Caki2 (cell line): ENCODE measurements around the gene ATP8B1. TPM values are rescaled to one million over a fixed set of nuclear protein-coding genes. Genes with fewer than 3 reads are reported as not detected.

Source experiments
- DNase-seq: peaks from one replicate; pipeline ENCODE4 v3.0.0-alpha.2; 2015; ENCODE audit warnings: low read depth
- in situ Hi-C: cut with HindIII; loops from 2 replicates; pipeline ENCODE4 v1.10.0; 2016; ENCODE audit warnings: low sequenced_read_pairs, low pct_unique_long_range_greater_than_20kb, mixed read lengths
- total RNA-seq: library from RNA; depleted of rRNA; stranded (reverse); fragments of >200 nt; shearing (Covaris generic); gene quantifications from 2 replicates; pipeline ENCODE4 v1.2.3, GENCODE V29; 2014; ENCODE audit warnings: low replicate concordance

The ATP8B1 gene
- total RNA-seq, 1 experiment from 2014 or later: 4.9 TPM

DNA sequence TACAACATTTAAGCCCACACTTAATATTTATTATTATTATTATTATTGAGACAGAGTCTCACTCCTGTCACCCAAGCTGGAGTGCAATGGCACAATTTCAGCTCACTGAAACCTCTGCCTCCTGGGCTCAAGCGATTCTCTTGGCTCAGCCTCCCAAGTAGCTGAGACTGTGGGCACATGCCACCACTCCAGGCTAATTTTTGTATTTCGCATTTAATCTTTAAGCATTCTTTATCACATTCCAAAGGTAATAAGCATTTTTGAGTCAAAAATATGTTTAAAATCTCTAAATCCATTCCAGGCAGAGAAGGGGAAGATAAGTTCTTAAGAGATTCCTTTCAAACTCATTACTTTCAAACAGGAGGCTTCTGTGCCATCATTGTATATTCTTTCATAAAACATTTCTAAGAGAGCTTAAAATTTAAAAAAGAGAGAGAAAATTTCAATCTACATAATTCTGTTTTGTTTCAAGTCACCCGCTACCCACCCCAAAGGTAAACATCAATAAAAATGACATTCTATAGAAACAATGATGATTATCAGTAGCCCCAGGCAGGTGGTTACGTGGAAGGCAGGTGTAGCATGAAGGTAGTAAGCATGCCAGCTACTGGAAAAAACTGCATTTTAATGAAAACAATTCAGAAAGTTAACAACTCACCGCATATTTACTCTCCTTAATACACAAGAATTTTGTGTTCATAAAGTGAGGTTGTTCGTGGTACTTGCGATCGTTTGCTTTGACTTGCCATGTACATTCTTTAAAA lies 97.1 kb downstream of the ATP8B1 start:
- DNase-seq: no peak
- in situ Hi-C loops: no loop called here

DNA sequence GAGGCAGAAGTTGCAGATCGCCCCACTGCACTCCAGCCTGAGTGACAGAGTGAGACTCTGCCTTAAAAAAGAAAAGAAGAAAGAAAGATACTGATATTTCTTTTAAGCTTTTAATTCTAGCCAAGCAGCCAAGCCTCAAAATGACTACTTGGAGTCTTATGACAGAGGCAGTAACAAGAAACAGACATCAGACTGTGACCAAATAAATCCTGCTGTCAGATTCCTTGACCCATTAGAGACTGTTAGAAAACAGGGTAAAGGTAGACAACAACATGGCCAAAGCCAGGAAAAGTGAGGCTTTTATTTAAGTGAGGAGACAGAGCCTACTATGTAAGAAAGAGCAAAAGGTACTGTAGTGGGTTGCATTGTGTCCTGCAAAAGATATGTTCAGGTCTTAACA lies 98.1 kb downstream of the ATP8B1 start:
- in situ Hi-C loops: no loop called here
- DNase-seq: no peak

DNA sequence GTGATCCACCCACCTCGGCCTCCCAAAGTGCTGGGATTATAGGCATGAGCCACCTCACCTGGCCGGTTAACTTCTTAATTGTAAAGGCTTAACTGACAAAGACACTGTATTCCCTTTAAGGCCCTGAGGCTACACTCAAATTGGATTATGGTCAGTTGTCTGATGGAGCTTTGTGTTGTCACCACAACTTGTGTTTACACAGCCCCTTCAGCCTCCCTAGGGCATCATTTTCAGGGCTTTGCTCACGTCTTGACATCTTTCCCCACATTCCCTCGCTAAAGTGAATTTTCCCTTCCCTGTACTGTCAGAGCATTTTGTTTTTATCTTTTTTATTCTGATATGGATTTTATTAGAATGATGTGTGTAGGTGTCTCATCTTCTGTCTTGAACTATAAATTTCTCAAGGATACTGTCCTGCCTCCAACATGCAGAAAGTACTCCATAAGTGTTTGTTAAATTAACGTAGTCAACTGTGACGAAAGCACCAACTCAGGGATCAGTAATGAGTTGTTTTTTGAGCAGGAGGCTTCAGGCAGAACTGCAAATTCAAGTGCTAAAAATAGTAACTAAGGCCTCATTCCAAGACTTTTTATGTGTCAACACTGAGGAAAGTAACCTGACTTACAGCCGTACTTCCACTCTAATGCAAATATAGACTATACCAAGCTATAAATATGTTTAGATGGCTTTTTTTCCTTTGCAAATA lies 104.4 kb downstream of the ATP8B1 start:
- DNase-seq: no peak
- in situ Hi-C loops: no loop called here

DNA sequence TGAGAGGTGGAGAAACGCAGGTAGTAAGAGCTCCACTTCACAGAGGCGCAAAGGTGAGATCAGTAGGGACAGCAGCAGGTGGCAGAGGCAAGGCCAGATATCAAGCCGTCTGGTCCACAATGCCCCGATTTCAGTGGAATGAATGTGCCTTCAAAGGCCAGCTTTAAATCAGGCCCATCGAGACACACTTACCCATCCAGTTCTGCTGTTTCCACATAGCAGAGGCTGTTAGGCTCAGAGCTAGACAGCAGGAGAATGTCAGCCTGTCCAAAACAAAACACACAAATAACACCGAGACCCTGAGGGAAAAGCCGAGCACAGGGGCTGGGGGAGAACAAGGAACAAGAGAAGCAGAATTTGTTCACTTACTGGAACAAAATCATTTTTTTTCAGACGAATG lies 105.7 kb downstream of the ATP8B1 start:
- no peak for DNase-seq
- in situ Hi-C loops: no loop called here

DNA sequence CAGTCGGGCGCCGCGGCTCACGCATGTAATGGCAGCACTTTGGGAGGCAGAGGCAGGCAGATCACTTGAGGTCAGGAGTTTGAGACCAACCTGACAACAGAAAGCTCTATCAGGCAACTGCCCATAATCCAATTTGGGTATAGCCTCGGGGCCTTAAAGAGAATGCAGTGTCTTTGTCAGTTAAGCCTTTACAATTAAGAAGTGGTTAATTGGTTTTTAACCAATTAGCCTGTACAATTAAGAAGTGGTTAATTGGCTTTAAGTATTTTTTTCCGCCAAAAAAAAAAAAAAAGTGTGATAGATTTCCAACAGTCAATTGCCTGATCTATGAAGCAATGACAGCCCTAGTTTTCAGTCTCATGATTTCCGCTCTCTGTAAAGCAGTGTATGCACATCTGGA lies 106.8 kb downstream of the ATP8B1 start:
- in situ Hi-C loops: no loop called here
- DNase-seq: no peak

DNA sequence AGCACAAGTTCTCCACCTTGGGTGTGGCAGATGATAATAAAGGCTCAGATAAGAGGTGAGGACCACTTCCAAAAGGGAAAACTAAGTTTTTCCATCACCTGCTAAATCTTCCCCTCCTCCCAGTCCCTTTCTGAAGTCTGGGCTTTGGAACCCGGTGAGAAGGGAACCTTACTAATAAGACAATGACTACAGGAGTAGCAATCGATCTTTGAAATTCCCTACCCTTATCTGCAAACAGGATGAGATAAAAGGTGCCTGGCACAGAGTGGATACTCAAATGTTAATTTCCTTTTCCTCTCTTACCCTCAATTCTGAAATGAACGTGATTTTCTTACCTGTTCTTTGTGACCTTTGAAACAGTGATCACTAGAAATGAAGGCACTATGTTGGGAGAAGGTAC lies 111.8 kb downstream of the ATP8B1 start:
- no peak for DNase-seq
- in situ Hi-C loops: no loop called here

DNA sequence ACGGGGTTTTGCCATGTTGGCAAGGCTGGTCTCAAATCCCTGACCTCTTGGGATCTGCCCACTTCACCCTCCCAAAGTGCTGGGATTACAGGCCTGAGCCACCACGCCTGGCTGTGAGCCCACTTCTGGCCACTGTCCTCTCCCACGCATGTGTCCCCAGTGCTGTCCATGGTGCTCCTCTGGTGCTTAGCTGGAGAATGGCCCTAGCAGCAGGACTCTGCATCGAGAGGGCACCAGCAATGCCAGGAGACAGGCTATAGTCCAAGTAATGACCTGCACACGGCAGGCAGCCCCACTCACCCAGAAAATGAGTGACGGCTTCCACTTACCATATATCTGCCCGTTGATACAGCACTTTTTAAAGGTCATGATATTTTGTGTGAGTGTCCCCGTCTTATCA lies 115.1 kb downstream of the ATP8B1 start:
- in situ Hi-C loops: no loop called here

DNA sequence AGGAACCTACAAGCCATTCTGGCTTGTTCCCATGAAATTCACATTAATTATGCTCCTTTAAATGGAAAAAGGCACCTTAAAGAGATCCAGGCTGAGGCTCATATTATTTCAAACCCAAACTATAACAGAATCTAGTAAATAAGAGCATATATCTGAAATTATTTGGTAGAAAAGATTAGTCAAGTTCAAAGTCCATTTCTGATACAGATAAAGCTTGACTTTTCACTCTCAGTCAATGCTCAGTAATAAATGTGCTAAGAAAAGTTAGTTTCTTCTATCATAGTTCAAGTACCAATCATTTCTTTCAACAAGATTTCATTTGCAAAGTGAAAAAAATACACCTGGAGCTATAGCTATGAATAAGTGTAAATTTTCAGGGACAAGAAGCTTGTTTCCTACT lies 119.6 kb downstream of the ATP8B1 start:
- DNase-seq: no peak
- in situ Hi-C loops: no loop called here

More for the DNA sequence above, 115.1 kb downstream of the ATP8B1 start:
- DNase-seq: no peak

DNA sequence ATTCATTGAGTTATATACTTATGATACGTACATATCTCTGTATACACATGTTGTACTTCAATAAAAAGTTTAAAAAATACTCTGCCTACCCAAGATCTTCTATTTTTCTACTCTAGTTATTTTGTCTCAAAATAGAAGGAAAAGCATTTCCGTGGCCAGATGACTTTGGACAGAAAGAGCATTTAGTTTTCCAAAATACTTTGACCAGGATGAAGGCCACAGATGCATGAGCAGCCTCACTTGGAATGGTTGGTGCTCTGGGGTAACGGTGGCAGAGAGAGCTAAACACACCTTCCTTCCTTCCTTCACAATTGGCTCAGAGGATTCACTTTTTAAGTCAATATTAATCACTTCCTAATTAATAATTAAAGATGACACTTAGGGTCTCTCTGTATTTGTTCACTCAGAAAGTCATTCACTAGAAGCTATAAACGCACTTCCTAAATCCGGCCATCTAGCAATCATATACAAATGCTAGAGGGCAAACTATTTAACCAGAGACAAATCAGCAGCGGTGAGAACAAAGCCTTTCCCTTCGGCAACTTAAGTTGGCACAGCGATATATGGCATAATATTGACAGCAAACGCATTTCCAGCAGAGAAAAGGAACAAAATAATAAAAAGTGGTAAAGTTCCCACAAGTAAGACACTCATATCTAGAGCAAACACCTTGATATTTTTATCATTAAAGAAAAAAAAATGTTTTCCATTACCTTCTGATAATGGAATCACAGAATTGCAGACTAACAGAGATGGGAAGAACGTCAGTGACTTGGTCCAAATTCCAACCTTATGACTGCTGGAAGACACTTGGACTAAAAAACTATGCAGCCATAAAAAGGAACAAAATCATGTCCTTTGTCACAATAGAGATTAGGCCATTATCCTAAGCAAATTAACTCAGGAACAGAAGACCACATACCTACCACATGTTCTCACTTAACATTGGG lies 125.6 kb downstream of the ATP8B1 start:
- in situ Hi-C loops: no loop called here
- no peak for DNase-seq

DNA sequence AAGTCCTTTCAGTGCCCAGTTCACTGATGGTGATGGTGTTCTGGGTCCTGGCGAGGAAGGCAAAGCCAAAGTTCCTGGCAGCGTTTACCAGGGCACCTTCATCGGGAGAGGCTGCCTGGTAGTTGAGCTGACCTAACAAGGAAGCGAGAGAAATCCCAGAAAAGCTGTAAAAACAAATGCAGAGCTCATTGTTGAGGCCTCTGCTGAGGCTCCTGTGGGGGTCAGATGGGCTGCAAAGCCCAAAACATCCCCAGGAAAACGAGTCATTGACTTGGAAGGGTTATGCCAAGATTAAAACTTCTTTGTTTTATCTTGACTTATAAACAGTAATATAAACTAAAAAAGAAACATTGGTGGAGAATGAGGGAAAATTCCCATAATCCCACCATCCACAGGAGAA lies 128.2 kb downstream of the ATP8B1 start:
- in situ Hi-C loops: no loop called here
- no peak for DNase-seq

DNA sequence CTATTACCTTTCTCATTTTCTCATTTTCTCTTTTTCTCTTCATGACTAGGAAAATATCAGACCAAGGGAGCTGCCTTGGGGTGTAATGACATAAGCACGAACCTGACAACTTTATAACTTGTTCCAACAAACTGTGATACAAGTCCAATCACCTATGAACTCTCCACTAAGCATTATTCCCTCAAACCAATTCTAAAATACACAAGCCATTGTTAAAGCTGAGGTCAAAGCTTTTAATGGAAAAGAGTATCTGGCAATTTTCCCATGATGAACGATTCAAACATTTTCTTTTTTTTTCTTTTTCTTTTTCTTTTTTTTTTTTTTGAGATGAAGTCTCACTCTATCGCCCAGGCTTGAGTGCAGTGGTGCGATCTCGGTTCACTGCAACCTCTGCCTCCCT lies 133.1 kb downstream of the ATP8B1 start:
- in situ Hi-C loops: no loop called here

DNA sequence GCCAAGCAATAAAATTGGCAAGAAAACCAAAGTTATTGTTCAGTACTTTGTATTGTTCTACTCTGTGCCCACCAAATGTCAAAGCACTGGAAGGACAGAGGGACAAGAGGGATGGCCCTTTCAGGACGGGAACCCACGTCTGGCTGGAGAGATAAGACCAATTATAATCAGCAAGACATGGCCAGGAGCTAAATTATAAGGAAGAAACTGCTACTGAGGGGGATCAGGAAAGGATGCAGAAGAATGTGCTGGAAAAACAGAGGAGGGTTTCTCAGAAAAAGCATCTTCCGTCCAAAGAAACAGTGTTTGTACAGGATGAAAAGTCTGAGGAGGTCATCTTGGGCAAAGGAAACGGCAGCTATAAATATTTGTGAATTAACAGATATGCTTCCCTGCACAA lies 135.1 kb downstream of the ATP8B1 start:
- DNase-seq: no peak
- in situ Hi-C loops: no loop called here

More for the DNA sequence above, 133.1 kb downstream of the ATP8B1 start:
- DNase-seq: no peak

DNA sequence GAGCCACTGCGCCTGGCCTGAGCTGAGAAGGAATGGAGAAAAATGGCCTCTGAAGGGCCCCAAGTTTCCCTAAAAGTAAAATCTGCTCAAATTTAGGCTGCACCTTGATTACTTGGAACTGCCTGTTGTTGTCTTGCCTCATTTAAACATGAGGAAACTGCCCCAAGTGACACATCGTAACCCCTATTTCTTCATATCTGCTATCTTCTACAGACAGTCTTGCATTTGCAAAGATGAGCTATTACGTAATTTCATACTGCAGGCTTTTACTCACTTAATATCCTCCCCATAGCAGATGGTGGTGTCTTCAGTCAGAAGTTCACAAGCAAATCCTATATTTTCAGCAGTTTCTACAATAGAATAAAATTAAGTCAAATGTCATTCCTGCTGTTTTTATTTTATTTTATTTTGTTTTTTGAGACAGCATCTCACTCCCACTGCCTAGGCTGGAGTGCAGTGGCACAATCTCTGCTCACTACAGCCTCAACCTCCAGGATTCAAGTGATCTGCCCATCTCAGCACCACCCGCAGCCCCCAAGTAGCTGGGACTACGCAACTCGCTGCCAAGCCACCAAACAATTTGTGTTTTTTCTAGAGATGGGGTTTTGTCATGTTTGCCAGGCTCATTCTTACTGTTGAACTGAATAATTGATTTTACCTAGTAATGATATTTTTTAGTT lies 136.2 kb downstream of the ATP8B1 start:
- in situ Hi-C loops: no loop called here
- DNase-seq: no peak

DNA sequence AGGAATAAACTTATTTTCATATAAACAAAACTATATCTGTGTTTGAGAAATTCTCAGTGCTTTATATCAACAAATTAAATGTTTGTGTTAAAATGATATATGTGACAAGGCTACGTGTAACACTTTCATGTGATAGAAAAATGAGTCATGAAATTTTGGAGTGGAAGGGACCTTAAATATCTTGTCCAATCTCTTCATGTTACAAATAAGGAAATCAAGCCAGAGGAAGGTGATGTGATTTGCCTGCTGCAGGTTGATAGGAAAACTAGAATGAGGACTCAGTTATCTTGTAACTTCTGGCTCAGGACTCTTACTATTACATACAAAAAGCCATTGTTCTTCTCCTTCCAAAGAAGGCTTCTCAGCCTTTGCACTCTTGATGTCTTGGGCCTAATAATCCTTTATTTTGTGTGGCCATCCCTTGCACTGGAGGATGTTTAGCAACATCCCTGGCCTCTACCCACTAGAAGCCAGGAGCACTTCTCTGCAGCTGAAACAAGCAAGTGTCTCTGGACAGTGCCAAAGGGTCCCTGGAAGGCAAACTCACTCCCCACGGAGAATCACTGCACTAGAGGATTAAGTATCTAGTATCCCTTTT lies 138.4 kb downstream of the ATP8B1 start:
- DNase-seq: no peak
- in situ Hi-C loops: no loop called here

DNA sequence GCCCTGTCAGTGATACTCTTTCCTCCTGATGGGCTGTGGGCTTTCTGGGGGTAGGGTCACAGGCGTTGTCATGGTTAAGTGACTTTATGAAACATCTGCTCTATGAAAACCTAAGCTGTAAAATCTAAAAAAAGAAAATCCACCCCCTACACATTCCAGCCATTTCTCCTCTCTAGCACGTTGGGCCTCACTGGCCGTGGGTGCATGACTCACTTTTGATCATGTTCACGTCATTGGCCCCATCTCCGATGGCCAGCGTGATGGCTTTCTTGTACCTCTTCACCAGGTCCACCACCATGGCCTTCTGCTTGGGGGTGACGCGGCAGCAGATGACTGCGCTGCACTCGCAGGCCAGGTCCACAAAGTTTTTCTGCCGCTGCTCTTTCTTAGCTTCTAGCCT lies 142.2 kb downstream of the ATP8B1 start:
- DNase-seq: no peak
- in situ Hi-C loops: no loop called here

DNA sequence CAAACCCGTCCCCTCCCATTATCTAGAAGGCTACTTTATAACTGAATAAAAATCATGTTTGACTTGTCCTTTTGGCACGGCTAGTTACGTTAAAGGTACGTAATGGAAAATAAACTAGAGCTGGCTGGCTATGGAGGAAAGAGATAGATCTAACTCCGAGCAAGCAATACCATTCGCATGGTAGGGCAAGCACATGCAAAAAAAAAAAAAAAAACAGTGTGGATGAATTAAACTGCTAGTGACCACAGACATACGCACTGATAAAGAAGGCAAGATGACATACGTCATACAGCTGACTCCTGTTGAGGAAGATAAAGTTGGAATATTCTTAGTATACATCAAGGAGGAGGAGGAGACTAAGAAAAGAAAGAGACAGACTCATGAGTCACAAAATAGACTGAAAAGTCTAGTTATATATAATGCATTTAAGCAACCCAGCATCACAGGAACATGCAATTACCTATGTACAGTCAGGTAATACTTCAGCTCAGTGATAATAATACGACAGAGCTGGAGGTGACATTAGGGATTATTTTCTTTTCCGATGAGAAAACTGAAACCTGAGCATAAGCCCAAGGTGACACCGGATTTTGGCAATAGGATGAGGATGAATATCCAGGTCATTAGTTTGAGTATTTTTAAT lies 143.5 kb downstream of the ATP8B1 start:
- in situ Hi-C loops: no loop called here
- DNase-seq: no peak

DNA sequence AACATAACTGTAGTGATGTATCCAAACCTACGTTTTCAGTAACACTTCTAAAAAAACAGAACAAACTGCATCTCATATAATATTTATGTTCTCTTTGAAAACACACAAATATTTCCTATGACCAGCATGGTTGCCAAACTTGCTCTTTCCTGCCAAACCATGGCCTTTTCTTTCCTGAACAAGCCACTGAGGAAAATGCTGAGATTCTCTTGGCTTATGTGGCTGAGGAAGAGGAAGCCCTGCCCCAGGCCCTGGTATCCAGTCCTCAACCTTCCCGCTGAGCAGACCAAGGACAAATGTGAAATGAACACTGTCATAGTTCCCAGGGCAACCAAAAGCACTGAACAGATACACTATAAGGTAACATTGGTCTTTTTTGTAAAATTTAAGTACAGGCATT lies 145.6 kb downstream of the ATP8B1 start:
- in situ Hi-C loops: no loop called here
- no peak for DNase-seq

DNA sequence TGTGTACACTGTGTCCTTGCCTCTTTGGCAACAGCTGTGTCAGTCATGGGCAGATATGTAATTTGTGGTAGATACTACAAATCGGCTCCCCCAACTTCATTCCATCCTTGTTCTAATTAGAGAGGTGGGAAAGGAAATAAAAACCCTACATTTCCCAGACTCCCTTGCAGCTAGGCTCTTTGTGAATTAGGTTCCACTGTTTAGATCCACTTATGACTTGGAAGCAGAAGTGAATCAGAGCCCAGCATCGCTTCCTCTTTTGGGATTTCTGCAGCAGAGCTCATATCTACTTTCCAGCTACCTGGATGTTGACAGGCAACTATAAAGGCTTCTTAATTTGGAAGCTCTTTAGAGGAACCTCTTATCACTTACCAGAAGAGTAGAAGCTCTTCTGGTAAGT lies 147.4 kb downstream of the ATP8B1 start:
- in situ Hi-C loops: no loop called here
- DNase-seq: no peak
